NCI-H510A treated with DMSO at 0.1 percent for 48 hours (cell line): Measurements from ENCODE around the gene SPTAN1.
"Not testable (repeated sequence)": the region's sequence is repeated elsewhere in the genome, so short reads cannot be mapped to it uniquely, and the experiment has no call there.

Experiments used
- DNase-seq: peaks from one replicate; lab custom pipeline; 2025; lab: John Stamatoyannopoulos, UW

Gene SPTAN1

DNA sequence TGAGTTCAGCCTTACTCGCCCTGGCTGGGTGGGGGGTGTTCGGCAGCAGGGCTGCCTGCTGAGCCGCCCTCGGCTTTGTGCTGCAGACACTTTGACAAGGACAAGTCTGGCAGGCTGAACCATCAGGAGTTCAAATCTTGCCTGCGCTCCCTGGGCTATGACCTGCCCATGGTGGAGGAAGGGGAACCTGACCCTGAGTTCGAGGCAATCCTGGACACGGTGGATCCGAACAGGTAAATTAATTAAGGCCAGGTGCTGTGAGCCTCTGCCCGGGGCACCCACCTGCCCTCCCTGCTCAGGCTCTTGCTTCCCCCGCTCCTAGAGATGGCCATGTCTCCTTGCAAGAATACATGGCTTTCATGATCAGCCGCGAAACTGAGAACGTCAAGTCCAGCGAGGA lies 80.1 kb downstream of the SPTAN1 start:
- no peak for DNase-seq

DNA sequence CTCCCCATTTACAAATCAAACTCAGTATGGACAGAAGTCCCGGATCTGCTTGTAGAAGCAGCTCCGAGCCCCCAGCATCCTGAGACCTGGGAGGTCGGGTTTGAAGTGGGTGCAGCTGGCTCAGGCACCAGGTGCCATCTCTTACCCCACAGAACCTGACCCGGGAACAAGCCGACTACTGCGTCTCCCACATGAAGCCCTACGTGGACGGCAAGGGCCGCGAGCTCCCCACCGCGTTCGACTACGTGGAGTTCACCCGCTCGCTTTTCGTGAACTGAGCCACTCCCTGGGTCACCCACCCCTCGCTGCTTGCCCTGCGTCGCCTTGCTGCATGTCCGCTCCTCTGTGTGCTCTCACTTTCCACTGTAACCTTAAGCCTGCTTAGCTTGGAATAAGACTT lies 80.7 kb downstream of the SPTAN1 start:
- no peak for DNase-seq

DNA sequence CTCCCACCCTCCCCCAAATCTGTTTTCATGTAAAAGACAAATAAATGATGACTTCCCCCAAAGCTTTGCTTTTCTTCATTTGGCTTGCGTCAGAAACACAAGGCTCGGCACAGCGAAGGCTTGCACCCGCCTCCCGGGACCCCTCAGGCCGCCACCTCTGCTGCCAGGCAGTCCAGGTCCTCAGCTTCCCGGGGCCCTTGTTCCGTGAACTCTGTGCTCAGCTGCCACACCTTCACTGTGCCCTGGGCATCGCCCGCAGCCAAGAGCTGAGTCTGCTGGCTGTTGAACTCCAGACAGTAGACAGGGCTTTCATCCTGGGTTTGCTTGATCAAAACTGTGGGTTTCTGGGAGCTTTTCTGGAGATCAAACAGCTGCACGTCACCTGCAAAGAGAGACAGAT lies 81.2 kb downstream of the SPTAN1 start:
- no peak for DNase-seq

DNA sequence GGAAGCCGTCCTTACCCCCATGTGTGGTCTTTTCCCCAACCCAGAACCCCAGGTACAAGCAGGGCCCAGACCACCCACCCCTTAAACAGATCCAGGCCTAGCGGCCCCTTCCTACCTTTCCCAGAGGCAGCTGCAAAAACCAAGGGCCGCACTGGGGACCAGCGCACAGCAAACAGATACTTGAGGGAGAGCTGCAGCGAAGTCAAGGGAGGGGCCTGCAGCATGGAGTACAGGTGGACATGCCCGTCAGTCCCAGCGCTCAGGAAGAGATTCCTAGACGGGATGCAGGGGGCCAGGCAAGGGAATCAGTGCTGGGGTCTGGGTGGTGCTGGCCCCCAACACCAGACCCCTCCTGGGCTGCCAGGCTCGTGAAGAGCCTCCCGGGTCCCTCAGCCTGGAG lies 81.7 kb downstream of the SPTAN1 start:
- DNase-seq: no peak

DNA sequence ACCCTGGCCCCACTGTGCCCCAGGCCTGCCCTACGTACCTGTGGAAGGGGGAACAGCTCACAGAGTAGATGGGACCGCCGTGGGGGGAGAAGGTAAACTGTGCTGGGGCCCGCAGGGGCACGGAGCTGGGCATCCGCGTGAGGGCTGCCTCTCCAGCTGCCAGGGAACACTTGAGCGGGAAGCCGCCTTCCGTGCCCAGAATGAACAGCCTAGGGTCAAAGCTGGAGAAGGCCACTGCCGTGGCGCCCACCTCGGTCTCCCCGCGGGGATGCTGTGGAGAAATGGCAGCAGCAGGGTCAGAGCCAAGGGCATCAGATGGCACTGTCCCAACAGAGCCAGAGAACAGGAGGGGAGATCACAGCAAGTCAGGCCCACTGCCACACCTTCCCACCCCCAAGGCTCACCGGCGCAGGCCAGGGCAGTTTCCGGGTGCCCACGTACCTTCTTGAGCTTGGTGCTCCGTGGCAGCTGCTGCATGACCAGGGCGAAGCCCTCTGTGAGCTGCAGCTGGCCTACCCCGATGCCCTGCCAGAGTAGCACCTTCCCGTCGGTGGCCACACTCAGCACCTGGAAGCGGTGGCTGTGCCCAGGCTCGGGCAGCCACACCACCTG lies 82.4 kb downstream of the SPTAN1 start:
- no peak for DNase-seq

DNA sequence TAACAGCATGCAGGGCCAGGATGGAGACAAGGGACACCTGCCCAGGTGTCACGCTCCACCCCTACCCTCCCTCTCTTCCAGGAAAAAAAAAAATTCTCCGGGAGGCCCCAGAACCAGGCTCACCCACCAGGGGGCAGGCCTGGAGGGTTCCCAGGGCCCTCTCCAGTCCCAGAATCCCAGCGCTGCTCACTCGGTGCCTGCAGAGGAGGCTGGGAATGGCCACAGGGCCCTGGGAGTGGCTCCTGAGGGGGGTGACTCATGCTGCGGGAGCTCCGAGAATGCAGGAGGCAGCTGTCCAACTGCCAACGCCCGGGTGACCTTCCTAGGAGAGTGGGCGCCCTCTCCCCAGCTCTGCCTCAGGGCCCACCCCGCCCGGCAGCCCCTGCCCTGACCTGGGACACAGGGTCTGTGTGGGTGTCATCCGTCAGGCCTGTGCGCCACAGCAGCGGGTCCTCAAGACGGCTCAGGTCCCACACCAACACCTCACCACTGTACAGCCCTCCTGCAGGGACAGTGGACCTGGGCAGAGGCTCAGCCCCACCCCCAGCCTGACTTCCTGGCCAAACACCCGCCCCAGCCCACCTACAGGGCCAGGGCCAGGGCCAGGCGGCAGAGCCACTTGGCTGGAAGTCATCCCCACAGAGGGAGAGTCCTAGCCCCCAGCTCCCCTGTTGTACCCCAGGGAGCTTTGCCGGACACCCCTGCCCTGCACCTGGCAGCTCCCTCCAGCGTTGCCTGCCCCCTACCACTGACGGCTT lies 83.1 kb downstream of the SPTAN1 start:
- peak; percentile 93 for DNase-seq

DNA sequence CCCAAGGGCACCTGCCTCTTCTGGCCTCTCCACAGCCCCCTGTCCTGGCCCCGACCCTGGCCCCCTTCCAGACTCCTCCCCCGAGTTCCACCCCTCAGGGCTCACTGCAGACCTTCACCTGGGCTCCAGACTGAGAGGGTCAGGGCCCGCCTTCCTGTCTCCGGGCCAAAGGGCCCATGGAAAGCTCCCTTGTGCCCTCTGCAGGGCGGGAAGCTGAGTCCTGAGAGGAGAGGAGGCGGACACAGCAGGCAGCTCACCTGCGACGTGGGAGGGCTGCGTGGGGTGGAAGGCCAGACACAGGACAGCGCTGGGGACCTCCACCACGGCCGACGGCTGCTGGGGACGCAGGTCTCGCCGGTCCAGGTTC lies 83.6 kb downstream of the SPTAN1 start:
- DNase-seq: peak; percentile 50

DNA sequence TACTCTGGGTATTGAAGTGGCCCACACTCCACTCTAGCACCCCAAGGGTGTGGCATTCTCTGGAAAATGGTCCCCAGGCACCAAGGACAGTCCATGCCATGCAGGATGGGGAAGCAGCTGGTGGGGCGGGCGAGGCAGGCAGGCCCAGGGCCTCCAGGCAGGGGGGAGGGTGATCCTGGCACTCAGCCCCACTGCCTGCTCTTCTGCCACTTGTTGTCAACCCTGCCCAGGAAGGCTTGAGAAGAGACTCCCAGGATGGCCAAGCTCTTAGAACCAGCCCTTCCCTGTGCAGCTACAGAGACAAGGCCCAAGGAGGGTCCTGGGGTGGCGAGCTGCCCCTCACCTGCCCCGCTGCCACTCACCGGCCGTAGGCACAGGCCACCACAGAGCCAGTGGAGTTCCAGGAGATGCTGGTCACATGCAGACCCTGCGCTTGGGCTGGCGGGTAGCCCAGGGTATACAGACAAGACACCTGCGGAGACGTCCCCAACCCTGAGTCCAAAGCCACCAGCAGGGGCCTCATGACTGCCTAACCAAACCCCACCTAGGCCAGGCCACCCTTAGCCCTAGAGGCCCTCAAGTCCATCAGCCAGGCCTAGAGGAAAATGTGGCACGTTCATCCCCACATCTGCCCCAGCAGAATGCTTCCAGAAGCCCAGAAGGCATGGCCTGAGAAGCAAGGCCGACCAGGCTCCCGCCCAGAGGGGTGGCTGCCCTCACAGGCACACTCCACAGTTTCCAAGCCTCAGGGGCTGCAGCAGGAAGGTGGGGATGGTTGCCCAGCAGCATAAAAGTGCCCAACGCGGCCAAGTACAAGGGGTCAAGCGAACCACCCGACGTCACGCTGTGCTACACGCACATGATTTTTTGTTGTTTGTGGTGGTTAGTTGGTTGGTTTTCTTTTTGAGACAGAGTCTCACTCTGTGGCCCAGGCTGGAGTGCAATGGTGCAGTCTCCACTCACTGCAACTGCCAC lies 84.5 kb downstream of the SPTAN1 start:
- no peak for DNase-seq

DNA sequence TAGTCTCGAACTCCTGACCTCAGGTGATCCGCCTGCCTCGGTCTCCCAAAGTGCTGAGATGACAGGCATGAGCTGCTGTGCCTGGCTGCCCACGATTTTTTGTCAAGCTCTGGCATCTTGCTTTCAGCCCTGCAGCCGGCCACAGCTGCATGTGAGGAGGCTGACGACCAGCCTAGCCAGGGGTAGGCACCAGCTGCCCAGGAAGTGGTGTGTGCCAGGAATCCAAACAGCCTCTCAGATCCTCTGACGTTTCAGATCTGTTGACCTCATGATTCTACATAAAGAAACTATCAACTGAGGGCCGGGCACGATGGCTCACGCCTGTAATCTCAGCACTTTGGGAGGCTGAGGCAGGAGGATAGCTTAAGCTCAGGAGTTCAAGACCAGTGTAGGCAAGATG lies 85.3 kb downstream of the SPTAN1 start:
- DNase-seq: no peak

DNA sequence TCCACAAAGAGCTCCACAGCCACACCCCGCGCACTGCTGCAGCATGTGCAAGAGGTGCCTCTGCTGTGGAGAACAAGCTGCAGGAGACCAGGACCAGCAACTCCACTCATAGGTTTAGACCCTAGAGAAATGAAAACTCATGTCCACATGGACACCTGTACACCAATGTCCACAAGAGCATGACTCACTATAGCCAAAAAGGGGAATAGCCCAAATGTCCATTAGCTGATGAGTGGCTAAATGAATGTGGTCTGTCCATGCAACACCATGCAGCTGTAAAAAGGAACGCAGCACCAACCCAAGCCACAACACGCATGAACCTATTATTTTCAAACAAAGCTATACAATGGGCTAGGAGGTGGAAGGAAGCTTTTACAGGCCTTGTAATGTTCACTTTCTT lies 86.2 kb downstream of the SPTAN1 start:
- DNase-seq: no peak

DNA sequence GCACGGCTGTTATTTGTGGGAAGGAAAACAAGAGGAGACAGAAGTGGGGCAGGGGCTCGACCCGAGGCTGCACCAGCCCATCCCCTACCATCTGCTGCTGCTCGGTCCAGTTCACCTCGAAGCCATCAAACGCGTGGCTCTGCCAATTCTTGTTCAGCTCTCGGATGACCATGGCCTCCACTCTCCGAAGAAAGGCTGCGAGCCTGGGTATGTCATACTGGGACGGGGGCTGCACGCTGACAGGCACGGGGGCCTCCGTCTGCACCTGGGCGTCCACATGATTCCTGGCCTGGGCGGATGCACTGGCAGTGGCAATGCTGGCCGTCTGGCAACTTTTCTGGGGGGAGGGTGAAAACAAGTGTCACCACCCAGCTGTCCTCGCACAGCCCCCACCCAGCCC lies 88.2 kb downstream of the SPTAN1 start:
- DNase-seq: no peak

DNA sequence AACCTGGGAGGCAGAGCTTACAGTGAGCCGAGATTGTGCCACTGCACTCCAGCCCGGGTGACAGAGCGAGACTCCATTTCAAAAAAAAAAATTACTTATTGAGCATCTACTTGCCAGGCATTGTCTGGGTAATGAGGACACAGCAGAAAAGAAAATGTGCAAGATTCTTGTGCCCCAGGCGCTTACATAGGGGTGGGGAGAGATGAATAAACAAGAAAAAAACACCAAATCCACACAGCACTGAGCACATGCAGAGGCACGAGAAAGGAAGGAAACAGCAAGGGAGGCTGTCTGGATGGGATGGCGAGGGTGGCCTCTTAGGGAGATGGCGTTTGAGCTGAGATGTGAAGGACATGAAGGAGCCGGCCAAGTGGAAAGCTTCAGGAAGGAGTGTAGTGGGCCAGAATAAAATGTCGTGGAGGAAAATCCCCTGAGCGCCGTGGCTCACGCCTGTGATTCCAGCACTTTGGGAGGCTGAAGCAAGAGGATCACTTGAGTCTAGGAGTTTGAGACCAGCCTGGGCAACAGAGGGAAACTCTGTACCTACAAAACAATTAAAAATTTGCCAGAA lies 90.4 kb downstream of the SPTAN1 start:
- no peak for DNase-seq

DNA sequence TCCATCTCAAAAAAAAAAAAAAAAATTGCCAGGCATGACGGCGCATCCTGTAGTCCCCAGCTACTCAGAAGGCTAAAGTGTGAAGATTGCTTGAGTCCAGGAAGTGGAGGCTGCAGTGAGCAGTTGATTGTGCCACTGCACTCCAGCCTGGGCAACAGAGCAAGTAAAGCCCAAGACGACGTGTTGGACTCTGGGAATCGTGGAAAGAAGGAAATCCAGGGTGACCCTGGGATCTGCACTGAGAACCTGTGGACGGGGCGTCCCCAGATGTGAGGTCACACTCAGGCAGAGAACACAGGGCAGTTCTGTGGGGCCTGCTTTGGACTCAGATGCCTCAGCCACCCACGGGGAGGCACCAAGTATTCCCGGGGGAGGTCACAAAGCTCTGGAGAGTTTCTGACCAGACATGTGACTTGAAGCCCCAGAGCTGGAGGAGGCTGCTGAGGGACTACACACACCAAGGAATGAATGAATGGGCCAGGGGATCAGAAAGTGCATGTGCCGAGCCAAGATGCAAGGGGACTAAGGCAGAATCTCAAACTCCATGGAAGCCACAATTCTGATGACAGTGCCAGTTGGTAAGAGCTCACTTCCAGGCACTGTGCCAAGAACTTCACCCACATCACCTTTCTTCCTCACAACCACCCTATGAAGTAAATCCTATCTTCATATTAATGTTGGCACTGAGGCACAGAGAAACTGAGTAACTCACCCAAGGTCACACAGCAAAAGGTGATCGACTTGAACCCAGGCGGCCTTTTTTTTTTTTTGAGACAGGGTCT lies 91.3 kb downstream of the SPTAN1 start:
- no peak for DNase-seq

DNA sequence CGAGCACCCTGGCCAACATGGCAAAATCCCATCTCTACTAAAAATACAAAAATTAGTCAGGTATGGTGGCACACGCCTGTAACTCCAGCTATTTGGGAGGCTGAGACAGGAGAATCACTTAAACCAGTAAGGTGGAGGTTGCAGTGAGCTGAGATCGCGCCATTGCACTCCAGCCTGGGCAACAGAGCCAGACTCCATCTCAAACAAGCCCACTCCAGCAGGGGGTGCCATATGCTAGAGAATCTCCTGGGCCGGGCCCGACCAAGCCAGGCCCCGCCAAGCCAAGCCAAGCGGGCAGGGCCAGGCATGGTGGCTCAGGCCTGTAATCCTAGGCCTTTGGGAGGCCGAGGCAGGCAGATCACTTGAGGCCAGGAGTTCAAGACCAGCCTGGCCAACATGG lies 95.8 kb downstream of the SPTAN1 start:
- not testable (repeated sequence) for DNase-seq

DNA sequence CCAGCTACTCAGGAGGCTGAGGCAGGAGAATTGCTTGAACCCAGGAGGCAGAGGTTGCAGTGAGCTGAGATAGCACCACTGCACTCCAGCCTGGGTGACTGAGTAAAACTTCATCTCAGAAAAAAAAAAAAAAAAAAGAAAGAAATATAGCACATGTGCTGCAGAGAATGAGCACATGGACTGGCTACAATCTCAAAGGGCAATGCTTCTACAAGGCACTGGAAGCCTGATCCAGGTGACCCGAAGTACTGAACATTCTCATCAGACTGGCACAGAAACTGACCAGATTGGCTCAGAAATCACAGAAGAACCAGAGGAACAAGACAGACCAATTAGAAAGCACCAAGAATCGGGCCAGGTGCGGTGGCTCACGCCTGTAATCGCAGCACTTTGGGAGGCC lies 99.4 kb downstream of the SPTAN1 start:
- DNase-seq: no peak

DNA sequence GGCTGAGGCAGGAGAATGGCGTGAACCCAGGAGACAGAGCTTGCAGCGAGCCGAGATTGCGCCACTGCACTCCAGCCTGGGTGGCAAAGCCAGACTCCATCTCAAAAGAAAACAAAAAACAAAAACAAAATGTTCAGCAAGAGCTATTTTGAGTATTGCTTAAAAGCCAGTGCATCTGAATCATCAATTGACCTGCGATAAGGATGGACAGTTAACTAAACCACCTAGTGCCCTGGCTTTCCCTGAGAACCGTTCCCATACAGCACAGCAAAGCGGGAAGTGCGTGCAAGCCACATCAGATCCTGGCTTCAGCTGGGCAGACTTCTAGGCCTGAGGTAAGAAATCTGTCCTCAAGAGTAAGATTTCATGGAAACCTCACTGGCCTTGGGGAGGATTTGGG lies 101.5 kb downstream of the SPTAN1 start:
- DNase-seq: no peak

DNA sequence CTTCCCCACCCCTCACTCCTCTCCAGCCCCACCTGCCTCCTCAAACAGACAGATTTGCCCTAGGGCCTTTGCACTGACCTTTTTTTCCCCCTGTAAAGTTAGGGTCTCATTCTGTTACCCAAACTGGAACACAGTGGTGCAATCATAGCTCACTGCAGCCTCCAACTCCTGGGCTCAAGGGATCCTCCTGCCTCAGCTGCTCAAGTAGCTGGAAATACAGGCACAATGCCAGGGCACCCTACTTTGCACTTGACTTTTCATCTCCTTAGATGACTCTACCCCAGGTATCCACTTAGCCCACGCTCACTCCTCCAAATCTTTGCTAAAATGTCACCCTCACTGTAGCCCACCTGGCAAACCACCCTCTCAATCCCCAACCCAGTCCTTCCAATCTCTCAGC lies 102.1 kb downstream of the SPTAN1 start:
- DNase-seq: no peak

DNA sequence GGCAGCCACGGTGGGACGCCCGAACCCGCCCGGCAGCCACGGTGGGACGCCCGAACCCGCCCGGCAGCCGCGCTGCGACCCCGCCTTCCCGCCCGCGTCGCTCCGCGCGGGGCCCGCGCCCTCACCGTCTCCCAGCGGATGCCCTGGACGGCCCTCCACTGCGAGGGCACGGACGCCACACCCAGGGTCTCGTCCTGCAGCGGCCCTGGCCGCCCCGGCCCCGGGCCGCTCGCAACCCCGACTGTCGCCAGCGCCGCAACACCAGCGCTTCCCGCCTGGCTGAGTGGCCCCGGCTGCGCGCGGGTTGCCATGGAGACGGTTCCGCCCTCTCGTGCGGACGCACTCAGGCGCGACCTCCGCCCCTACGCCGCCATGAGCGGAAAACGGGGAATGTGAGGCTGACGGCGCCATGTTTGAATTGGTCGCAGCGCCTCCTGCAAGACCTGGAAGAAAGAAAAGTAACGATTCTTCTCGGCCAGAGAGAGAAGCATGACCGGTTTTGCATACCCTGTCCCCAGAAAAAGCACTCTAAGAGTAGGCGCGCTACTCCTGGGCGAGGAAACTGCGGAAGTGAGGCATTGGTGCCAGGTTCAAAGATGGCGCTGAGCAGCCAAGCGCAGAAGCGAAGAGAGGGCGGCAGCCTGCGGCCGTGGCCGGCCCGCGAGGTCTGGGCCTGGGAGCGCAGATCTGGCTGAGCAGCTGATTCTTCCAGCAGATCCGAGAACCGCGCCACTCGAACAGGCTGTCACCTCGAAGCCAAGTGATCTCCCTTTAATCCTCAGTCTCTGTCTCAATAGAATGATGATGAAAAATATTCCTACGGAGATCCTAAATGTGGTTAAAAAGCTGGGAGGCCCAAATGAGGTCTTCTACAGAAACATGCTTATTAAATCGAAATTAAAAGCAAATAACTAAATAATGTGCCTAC lies 104.3 kb downstream of the SPTAN1 start, which contains the start of gene DYNC2I2:
Gene DYNC2I2 (minus strand): TSS at position 432 of the 928 bp plus-strand sequence. CDS start 121 bp downstream, at position 311.
- peak; percentile 86 for DNase-seq

DNA sequence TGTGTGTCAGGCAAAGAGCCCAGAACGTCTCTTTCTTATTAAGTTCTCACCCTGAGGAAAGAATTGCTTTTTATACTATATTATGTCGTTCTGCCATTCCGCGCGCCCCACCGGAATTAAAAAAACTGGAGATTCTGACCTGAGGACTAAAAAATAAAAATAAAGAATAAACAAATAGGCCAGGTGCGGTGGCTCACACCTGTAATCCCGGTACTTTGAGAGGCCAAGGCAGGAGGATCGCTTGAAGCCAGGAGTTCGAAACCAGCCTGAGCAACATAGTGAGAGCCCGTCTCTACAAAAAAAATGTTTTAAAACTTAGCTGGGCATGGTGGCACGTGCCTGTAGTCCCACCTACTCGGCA lies 104.9 kb downstream of the SPTAN1 start:
- DNase-seq: no peak

DNA sequence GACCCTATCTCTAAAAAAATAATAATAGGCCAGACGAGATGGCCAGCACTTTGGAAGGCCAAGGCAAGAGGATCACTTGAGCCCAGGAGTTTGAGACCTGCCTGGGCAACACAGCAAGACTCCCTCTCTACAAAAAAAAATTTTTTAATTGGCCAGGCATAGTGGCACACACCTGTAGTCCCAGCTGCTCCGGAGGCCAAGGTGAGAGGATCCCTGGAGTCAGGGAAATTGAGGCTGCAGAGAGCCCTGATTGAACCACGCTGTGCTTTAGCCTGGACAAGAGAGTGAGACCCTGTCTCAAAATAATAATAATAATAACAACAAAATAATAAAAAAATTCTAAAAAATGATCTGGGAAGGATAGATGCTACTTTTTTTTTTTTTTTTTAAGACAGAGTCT lies 105.4 kb downstream of the SPTAN1 start:
- no peak for DNase-seq
